RPMI7951 (cell line): ENCODE data around the gene SV2A. TPM values are rescaled to one million over a fixed set of nuclear protein-coding genes. Genes with fewer than 3 reads are reported as not detected.
"Not testable (repeated sequence)": the region's sequence is repeated elsewhere in the genome, so short reads cannot be mapped to it uniquely, and the experiment has no call there.

Experiments used
- DNase-seq: peaks from one replicate; pipeline ENCODE4 v3.0.0-alpha.2; 2012; ENCODE audit warnings: low read depth
- total RNA-seq: library from RNA; depleted of rRNA; stranded (reverse); fragments of >200 nt; shearing (Covaris generic); gene quantifications from 2 replicates; pipeline ENCODE4 v1.2.3, GENCODE V29; 2014; rRNA removed

SV2A gene
- total RNA-seq, 1 experiment from 2014 or later: 11.4 TPM

DNA sequence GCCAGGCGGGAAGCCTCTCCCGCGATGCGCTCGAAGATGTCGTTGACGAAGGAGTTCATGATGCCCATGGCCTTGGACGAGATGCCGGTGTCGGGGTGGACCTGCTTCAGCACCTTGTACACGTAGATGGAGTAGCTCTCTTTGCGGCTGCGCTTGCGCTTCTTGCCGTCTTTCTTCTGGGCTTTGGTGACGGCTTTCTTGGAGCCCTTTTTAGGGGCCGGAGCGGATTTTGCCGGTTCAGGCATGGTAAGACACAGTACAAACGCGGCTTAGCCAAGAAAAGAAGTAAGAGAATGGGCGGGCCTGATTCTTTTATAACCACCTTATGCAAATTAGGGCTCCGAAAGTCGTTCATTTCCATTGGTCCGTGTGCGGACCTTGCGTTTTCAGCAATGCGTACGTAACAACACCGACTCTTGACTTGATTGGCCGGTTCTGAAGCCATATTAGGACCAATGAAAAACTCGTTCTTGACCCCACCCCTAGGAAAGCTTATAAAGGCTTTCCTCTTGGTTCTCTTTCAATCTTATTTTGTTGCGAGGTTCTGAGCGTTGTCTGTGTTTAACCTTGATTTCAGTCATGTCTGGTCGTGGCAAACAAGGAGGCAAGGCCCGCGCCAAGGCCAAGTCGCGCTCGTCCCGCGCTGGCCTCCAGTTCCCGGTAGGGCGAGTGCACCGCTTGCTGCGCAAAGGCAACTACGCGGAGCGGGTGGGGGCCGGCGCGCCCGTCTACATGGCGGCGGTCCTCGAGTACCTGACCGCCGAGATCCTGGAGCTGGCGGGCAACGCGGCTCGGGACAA, 31.0 kb downstream of the SV2A start:
- peak; percentile 99 for DNase-seq

DNA sequence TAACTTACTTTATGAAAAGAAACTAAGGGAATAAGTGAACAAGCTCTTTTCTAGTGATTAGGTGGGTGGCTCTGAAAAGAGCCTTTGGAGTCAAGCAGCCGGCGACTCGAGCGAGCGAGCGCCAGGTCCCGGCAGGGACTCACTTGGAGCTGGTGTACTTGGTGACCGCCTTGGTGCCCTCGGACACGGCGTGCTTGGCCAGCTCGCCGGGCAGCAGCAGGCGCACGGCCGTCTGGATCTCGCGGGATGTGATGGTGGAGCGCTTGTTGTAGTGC, 31.6 kb downstream of the SV2A start:
- not testable (repeated sequence) for DNase-seq

DNA sequence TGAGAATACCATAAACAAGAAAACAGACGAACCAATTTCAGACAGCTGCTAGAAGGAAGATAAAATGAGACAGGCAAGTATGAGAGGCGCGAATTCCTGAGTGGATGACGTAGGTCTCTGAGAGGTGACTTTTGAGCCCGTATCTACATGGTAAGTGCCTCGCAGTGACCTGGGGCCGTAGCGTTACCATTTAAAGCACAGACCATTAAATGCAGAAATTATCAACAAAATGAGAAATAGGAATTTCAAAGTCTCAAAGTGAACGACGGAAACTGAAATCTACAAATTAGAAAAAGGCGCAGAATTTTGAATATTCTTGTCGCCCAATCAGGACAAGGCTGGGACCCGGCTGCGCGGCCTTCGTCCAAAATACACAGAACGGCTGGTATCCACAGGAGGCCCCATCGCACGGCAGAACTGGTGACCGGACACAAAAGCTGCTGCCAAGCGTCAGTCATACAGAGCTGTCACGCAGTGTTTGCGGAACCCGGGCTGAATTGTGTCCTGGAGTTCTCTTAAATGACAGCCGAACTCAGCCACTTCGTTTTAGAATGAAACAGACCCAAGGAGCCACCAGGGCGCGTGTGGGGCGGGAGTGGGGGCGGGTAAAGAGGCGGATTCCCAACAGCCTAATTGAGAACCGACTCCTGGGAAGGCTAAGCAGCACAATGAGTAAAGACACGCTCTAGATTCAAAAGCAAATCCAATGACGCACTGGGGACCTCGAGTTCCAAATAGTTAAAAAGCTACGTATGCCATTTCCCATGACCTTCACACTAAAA, 32.1 kb downstream of the SV2A start:
- DNase-seq: peak; percentile 91

DNA sequence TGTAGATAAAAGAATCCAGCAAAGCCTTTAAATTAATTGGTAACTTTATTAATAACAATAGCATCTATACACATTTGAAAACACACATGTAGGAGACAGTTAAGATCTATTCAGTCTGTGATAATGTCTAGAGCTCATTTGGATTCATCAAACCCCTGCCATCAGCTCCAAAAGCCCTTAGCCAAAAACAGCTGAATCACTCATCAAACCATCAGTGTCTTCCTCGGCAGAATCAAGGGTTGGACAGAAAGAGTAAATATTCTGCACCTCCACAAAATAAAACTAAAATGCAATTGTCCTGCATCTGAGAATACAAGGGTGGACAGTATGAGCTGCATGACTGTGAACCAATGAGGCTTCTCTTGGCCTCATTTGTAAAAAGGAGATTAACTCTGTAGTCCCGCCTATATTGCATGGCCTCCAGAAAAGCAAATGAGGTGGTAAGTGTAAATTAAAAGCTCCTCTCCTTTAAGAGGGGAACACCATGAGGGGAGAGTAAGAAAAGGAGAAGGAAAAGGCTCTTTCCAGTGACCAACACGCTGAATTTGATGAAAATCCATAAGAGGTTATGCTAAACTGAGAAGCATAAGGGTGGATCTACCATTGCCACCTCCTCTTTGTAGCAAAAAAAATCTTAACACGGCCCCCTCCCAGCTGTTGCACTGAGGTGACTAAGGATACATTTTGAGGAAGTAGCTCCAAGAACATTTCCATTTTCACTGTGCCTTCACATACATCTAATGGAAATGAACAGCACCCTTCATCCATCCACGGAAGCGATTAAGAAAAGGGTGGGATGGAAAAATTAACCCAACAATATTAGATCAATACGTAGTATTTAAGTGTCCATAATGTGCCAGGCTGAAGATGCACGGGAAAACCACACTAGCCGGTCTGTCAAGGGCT, 33.0 kb downstream of the SV2A start:
- DNase-seq: peak; percentile 62

DNA sequence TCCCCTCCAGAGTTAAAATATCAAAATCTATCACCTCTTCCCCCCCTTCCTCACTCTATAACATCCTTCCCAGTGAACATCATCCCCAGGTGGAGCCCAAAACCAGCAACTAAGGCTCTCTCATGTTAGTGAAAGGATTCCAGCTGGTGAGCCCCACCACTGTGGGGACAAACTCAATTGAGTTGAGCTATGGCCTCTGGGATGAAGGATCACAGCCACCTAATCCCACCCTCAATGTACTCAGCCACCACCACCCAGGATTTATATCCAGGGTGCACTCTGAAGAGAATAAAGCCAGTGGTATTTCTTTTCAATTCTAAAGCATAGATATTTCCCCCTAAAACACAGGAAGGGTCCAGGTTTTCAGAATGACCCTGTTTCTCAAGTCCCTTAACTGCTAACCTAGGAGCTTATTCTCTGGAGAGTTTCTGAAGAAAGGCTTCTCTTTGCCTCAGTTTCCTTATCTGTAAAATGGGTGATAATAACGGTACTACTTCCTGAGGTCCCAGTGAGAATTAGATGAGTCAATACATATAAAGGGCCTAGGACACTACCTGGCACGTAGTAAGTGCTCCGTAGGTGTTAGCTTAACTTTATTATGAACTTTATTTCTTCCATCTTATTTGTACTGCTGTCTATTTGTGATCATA, 33.9 kb downstream of the SV2A start:
- DNase-seq: no peak

DNA sequence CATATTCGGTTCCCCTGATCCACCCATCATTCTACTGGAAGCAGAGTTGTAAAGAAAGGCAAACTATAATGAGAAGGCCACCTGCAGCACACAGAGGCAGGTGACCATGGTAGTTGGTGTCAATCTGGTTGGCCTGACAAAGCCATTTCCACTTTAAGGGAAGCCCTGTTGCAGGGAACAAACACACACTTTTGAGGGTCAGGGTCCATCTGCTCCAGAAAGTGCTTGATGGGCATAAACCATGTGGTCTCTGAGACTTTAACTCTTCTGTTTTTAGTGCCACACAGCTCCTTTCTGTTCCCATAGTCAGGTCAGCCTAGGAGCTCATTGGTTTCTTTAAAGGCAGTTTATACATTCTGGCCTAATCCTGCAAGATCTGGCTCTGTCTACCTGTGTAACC, 35.8 kb downstream of the SV2A start:
- no peak for DNase-seq

DNA sequence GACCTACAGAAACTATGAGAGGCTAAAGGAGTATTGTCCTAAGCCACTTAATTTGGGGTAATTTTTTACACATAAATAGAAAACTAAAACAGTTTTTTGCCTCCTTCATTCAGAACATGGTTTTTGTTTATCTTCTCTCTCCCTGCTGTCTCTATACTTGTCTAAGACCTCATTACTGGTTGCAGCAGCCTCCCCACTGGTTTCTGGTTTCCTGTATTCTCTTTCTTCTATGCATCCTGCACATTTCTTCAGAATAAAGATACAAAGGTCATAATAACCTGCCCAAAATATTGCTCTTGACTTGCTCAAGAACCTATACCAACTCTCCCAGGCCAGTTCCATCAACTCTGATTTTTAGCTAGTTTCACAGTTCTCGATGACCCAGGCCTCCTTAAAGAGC, 38.1 kb downstream of the SV2A start:
- no peak for DNase-seq

DNA sequence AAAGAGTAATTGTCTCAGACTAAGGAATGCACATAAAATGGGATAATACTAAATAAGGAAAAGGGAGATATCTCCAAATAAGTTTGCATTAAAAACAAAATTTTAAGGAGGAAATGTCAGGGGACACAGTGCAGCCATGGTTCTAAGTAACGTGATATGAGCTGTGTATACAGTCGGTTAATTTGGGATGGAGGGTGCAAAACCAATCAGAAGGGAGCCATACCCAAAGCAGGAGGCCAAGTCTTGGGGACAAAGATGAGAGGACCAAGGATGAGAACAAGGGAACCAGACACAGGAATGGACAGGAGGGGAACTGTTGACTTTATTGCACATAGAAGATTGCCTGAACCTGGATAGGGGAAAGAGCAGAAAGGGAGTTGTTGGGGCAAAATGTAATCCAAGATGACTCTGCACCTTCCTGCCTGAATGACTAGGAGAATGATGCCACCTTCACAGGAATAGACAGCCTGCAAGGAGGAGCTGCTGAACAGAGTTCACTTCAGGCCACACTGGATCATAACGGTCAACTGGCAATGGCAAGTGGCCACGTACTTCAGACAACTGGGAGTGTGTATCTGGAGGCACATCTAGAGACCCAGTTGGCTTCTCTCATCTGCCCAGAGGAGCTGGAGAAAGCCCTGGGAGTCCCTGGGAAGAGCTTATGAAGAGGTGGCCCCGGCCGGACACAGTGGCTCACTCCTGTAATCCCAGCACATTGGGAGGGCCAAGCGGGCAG, 40.3 kb downstream of the SV2A start:
- DNase-seq: no peak

DNA sequence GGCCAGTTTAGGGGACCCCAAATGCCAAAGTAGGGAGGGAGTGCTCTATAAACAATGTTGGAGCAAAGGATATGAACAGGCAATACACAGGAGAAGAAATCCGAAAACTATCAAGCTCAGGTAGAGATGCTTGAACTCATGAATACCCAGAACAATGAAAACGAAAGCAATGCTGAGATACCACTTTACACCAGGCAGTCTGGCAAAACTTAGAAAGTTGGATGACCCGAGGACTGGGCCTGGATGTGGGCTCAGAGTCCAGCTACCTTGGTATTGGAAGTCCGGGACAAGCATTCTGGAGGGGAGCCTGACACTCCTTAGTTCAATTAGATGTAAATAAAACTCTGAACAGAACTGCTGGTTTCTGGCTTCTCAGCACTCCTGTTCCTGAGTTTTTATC, 44.6 kb downstream of the SV2A start:
- not testable (repeated sequence) for DNase-seq

DNA sequence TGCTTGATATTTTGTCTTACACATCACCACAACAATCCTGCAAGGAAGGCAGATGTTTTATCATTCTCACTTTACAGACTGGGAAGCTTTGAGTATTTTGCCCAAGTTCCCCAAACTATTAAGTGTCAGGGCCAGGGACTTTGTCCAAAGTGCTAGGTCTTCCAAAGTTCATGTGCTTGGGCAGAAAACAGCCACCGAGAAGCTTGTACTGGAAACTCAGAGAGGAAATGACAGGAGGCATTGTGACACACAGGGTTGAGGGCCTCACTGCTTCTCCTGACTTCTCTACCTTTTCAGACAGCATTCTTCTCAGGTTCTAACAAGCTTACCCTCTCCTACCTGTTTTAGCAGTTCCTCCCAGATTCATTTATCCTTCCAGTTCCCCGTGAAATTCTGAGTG, 50.8 kb downstream of the SV2A start:
- DNase-seq: not testable (repeated sequence)

DNA sequence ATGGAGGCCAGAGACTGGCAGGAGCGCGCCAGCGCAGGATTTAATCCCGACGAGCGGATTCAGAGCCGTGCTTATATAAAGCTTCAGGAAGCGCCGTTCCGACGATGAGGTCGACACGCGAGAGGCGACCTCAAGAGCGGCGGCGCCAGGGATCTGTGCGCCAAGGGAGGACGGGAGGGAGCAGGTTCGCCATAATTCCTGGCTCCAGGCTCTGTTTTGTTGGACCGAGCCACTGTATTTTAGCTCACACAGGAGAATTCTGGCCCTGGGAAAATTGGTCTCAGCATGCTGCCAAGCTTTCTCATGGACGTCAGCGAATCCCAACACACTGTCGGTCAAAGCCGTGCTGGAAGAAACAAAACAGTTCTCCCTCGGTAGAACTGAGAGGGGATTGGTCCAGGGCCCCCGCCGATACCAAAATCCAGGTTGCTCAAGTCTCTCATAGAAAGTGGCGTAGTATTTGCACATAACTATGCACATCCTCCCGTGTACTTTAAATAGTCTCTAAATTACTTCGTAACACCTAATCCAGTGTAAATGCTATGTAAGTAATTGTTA, 56.1 kb downstream of the SV2A start:
- DNase-seq: not testable (repeated sequence)

DNA sequence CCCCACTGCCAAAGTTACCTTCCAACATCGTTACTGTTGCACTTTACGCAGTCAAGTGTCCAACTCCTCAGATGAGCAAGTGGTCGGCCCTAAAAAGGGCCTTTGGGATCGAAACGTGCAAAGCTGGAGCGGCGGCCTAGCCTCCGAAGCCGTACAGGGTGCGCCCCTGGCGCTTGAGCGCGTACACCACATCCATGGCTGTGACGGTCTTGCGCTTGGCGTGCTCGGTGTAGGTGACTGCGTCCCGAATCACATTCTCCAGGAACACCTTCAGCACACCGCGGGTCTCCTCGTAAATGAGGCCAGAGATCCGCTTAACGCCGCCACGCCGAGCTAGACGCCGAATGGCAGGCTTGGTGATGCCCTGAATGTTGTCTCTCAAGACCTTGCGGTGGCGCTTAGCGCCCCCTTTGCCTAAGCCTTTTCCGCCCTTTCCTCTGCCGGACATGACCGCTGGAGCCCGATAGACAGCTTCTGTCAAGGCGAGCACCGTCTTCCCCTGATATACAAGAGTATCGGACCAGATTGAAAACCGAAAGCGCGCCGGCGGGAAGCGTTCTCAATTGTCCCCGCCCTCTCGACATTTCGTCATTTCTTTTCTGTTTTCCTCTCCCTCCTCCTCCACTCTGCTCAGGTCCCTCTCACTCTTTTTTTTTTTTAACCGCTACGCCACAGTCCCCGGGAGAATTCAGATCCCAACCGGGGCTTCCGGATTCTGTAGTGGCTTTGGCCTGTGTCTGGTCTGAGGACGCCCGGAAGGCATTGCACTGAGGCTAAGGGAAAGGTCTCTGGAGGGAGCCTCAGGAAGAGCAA, 56.8 kb downstream of the SV2A start:
- DNase-seq: not testable (repeated sequence)

DNA sequence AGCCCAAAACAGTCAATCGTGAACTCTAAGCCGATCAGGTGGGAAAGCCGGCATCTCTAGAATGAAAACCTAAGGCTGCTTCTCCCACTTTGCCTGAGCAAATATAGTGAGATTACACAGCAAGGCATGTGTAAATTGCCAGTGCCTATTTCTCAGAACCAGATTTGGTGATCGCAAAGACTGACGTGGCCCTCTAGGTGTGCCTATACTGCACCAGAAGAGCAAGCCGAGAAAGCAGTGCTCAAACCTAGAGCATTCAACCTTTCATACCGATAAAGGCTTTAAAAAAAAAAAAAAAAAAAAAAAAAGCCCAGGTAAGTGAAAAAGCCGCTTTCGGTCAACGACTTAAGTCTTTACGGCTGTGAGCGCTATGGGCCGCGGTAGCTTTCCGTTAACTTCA, 57.4 kb downstream of the SV2A start:
- not testable (repeated sequence) for DNase-seq

Other genes starting within 250 kb of the SV2A start
- gene FCGR1A, start 135.2 kb downstream of the SV2A start, total RNA-seq: not detected in 2 replicates
- gene BOLA1, start 18.3 kb downstream of the SV2A start, total RNA-seq: 16.7 and 25.0 TPM in 2 replicates
- 22.0 and 33.2 TPM in 2 replicates for gene SF3B4, start 10.0 kb upstream of the SV2A start, total RNA-seq
- 5.2 and 6.1 TPM in 2 replicates for gene MTMR11, start 19.0 kb upstream of the SV2A start, total RNA-seq
- gene OTUD7B, start 92.9 kb upstream of the SV2A start, total RNA-seq: 5.9 and 7.2 TPM in 2 replicates
- gene VPS45, start 149.9 kb upstream of the SV2A start, total RNA-seq: 43.6 and 56.7 TPM in 2 replicates
- gene PLEKHO1, start 232.1 kb upstream of the SV2A start, total RNA-seq: 31.9 and 36.2 TPM in 2 replicates